Measurements from ENCODE around the gene NUFIP2.
"Not testable (repeated sequence)": the region's sequence is repeated elsewhere in the genome, so short reads cannot be mapped to it uniquely, and the experiment has no call there.

NUFIP2 gene

DNA sequence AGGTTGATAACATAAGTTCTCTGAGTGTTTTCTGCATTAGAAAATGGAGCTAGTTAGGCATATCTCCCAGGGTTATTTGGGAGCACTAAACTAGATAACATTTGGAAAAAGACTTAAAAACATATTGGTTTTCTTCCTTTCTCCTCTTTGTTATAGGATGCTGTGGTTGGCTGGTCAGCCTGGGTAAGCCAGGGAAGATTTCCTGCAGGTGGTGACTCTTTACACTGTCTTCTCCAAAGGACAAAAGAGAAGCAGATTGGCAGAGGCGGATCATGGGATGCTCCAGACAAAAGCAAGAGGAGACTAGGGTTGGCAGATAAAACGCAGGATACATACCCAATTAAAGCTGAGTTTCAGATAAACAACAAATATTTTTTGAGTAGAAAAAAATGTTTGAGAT is 53.5 kb downstream of the NUFIP2 start:
- H3K4me3 ChIP-seq (ENCODE audit: low read depth in 1 of 2, low read length in 2 of 2): no peak overlapping the region
- H3K27ac ChIP-seq (ENCODE audit: low read depth, low read length): no peak overlapping the region
- H3K36me3 ChIP-seq (ENCODE audit: control insufficient read depth in 1 of 2, insufficient read depth in 2 of 2, low read length in 2 of 2): no peaks in the 10 kb centered on the region
- H3K27me3 ChIP-seq (ENCODE audit: control insufficient read depth in 1 of 2, insufficient read depth in 2 of 2, low read length in 2 of 2): no peaks in the 10 kb centered on the region
- H3K9me3 ChIP-seq (ENCODE audit: control insufficient read depth in 1 of 2, low read length in 2 of 2): no peaks in the 10 kb centered on the region
- no peaks in the 10 kb centered on the region for H3K4me1 ChIP-seq (ENCODE audit: control insufficient read depth in 1 of 2, insufficient read depth in 2 of 2, low read length in 2 of 2)
- no peak overlapping the region for H3K9ac ChIP-seq (ENCODE audit: low read depth in 1 of 2, low read length in 2 of 2)

DNA sequence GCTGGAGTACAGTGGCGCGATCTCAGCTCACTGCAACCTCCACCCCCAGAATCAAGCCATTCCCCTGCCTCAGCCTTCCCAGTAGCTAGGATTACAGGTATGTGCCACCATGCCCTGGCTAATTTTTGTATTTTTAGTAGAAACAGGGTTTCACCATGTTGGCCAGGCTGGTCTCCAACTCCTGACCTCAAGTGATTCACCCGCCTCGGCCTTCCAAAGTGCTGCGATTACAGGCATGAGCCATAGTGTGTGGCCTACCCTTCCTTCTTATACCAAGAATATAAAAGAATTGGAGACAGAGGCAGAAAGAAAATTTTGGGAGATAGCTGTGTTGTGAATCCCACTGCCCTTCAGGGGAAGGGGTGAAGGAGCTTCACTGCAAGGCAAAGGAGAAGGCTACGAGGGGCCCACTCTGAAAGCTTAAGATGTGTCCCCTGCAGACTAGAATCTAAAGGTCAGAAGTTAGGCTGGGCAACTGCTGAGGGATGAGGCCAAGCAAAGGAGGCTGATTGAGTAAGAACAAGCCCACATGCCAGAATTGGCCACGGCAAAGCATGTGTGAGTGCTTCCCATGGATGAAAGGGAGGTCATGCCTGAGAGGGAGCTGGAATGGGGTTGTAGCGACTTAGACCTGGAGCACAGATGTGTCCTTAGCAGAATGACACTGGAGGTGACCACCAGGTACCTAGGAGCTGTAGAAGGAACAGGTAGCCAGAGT is 55.7 kb downstream of the NUFIP2 start:
- no peaks in the 10 kb centered on the region for H3K27me3 ChIP-seq (ENCODE audit: control insufficient read depth in 1 of 2, insufficient read depth in 2 of 2, low read length in 2 of 2)
- H3K36me3 ChIP-seq (ENCODE audit: control insufficient read depth in 1 of 2, insufficient read depth in 2 of 2, low read length in 2 of 2): no peaks in the 10 kb centered on the region
- no peaks in the 10 kb centered on the region for H3K4me1 ChIP-seq (ENCODE audit: control insufficient read depth in 1 of 2, insufficient read depth in 2 of 2, low read length in 2 of 2)
- H3K9ac ChIP-seq (ENCODE audit: low read depth in 1 of 2, low read length in 2 of 2): no peak overlapping the region
- no peak overlapping the region for H3K4me3 ChIP-seq (ENCODE audit: low read depth in 1 of 2, low read length in 2 of 2)
- no peaks in the 10 kb centered on the region for H3K9me3 ChIP-seq (ENCODE audit: control insufficient read depth in 1 of 2, low read length in 2 of 2)
- H3K27ac ChIP-seq (ENCODE audit: low read depth, low read length): no peak overlapping the region

DNA sequence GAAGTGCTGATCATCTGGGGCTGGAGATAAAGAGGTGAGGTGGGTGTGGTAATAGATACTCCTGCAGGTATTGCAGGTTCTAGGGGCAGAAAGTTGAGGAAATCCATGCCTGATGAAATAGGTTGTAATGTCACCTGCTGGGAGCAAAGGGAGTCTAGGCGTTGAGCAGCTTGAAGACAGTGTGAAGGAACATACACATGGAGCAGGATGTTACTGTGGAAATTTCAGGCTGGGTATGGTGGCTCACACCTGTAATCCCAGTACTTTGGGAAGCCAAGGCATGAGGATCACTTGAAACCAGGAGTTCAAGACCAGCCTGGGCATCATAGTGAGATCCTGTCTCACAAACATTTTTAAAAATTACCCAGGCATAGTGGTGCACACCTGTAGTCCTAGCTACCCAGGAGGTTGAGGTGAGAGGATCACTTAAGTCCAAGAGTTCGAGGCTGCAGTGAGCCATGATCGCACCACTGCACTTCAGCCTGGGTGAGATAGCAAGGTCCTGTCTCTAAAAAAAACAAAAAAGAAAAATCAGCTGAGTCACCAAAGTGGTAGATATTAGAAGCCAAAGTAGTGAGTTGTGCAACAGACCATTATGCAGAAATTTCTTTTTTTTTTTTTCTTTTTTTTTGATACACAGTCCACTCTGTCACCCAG is 56.3 kb downstream of the NUFIP2 start:
- Histone ChIP-seq H3K4me1 (ENCODE audit: control insufficient read depth in 1 of 2, insufficient read depth in 2 of 2, low read length in 2 of 2) (no peaks in the 10 kb centered on the region), H3K4me3 (ENCODE audit: low read depth in 1 of 2, low read length in 2 of 2) (no peak overlapping the region), H3K27me3 (ENCODE audit: control insufficient read depth in 1 of 2, insufficient read depth in 2 of 2, low read length in 2 of 2) (no peaks in the 10 kb centered on the region), H3K9ac (ENCODE audit: low read depth in 1 of 2, low read length in 2 of 2) (no peak overlapping the region), H3K9me3 (ENCODE audit: control insufficient read depth in 1 of 2, low read length in 2 of 2) (no peaks in the 10 kb centered on the region), H3K27ac (ENCODE audit: low read depth, low read length) (no peak overlapping the region), H3K36me3 (ENCODE audit: control insufficient read depth in 1 of 2, insufficient read depth in 2 of 2, low read length in 2 of 2) (no peaks in the 10 kb centered on the region)

DNA sequence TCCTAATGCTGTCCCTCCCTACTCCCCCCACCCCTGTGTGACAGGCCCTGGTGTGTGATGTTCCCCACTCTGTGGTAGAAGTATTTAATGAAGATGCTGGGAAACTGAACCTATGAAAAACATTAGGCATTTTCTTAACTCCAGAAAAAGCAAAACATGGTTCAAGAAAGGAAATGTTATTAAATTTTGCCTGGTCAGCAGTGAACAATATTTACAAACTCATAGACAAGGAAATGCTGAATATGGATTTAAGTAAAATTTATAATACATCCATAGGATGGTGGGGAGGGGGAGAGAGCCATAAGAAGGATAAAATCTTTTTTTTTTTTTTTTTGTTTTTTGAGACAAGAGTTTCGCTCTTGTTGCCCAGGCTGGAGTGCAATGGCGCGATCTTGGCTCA is 58.0 kb downstream of the NUFIP2 start:
- Histone ChIP-seq H3K4me1 (ENCODE audit: control insufficient read depth in 1 of 2, insufficient read depth in 2 of 2, low read length in 2 of 2) (no peaks in the 10 kb centered on the region), H3K36me3 (ENCODE audit: control insufficient read depth in 1 of 2, insufficient read depth in 2 of 2, low read length in 2 of 2) (no peaks in the 10 kb centered on the region), H3K27me3 (ENCODE audit: control insufficient read depth in 1 of 2, insufficient read depth in 2 of 2, low read length in 2 of 2) (no peaks in the 10 kb centered on the region), H3K9me3 (ENCODE audit: control insufficient read depth in 1 of 2, low read length in 2 of 2) (no peaks in the 10 kb centered on the region), H3K9ac (ENCODE audit: low read depth in 1 of 2, low read length in 2 of 2) (no peak overlapping the region), H3K27ac (ENCODE audit: low read depth, low read length) (no peak overlapping the region), H3K4me3 (ENCODE audit: low read depth in 1 of 2, low read length in 2 of 2) (no peak overlapping the region)

DNA sequence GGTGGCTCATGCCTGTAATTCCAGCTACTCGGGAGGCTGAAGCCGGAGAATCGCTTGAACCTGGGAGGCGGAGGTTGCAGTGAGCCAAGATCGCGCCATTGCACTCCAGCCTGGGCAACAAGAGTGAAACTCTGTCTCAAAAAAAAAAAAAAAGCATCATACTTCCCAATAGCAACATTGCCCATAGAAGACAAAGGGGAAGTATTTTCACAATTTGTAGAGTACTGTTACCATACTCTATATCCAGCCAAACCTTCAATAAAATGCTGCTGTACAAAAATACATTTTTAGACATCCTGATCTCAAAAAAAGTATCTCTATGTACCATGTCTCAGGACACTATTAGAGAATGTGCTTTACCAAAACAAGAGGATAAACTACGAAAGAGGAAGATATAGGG is 59.0 kb downstream of the NUFIP2 start:
- not testable (repeated sequence) for H3K9ac ChIP-seq (ENCODE audit: low read depth in 1 of 2, low read length in 2 of 2); H3K9me3 ChIP-seq (ENCODE audit: control insufficient read depth in 1 of 2, low read length in 2 of 2); H3K36me3 ChIP-seq (ENCODE audit: control insufficient read depth in 1 of 2, insufficient read depth in 2 of 2, low read length in 2 of 2); H3K4me3 ChIP-seq (ENCODE audit: low read depth in 1 of 2, low read length in 2 of 2); H3K4me1 ChIP-seq (ENCODE audit: control insufficient read depth in 1 of 2, insufficient read depth in 2 of 2, low read length in 2 of 2); H3K27me3 ChIP-seq (ENCODE audit: control insufficient read depth in 1 of 2, insufficient read depth in 2 of 2, low read length in 2 of 2); H3K27ac ChIP-seq (ENCODE audit: low read depth, low read length)

DNA sequence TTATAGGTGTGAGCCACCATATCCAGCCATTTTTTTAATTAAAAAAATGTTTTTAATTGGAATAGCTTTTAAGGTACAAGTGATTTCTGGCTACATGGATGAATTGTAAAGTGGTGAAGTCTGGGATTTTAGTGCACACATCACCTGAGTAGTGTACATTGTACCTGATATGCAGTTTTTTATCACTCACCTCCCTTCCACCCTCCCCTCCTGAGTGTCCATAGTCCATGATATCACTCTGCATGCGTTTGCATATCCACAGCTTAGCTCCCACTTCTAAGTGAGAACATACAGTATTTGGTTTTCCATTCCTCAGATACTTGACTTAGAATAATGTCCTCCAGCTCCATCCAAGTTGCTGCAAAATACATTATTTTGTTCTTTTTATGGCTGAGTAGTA is 60.6 kb downstream of the NUFIP2 start:
- Histone ChIP-seq H3K9me3 (ENCODE audit: control insufficient read depth in 1 of 2, low read length in 2 of 2) (no peaks in the 10 kb centered on the region), H3K4me3 (ENCODE audit: low read depth in 1 of 2, low read length in 2 of 2) (no peak overlapping the region), H3K9ac (ENCODE audit: low read depth in 1 of 2, low read length in 2 of 2) (no peak overlapping the region), H3K27me3 (ENCODE audit: control insufficient read depth in 1 of 2, insufficient read depth in 2 of 2, low read length in 2 of 2) (no peaks in the 10 kb centered on the region), H3K27ac (ENCODE audit: low read depth, low read length) (no peak overlapping the region), H3K36me3 (ENCODE audit: control insufficient read depth in 1 of 2, insufficient read depth in 2 of 2, low read length in 2 of 2) (no peaks in the 10 kb centered on the region), H3K4me1 (ENCODE audit: control insufficient read depth in 1 of 2, insufficient read depth in 2 of 2, low read length in 2 of 2) (no peaks in the 10 kb centered on the region)

DNA sequence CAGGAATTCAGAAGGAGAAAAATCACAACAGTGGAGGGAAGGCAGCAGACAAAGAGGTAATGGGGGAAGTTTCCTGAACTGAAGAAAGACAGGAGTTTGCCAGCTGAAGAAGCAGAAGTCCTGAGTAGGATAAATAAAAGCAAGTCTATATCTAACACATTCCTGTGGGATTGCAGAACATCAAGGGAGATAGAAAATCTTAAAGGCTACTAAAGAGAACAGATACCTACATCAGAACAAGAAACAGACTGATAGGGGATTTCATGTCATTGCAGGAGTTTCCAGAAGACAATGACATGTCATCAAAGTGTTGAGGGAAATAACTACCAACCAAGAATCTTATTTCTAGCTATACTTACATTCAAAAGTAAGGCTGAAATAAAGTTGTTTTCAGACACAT is 68.6 kb downstream of the NUFIP2 start:
- H3K27ac ChIP-seq (ENCODE audit: low read depth, low read length): no peak overlapping the region
- H3K9me3 ChIP-seq (ENCODE audit: control insufficient read depth in 1 of 2, low read length in 2 of 2): no peaks in the 10 kb centered on the region
- no peaks in the 10 kb centered on the region for H3K4me1 ChIP-seq (ENCODE audit: control insufficient read depth in 1 of 2, insufficient read depth in 2 of 2, low read length in 2 of 2)

DNA sequence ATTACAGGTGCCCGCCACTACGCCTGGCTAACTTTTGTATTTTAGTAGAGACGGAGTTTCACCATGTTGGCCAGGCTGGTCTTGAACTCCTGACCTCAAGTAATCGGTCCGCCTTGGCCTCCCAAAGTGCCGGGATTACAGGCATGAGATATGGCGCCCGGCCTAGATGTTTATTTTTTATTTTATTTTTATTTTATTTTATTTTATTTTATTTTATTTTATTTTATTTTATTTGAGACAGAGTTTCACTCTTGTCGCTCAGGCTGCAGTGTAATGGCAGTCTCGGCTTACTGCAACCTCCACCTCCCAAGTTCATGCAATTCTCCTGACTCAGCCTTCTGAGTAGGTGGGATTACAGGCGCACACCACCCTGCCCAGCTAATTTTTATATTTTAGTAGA is 72.6 kb downstream of the NUFIP2 start:
- not testable (repeated sequence) for H3K27ac ChIP-seq (ENCODE audit: low read depth, low read length); H3K9me3 ChIP-seq (ENCODE audit: control insufficient read depth in 1 of 2, low read length in 2 of 2); H3K9ac ChIP-seq (ENCODE audit: low read depth in 1 of 2, low read length in 2 of 2); H3K36me3 ChIP-seq (ENCODE audit: control insufficient read depth in 1 of 2, insufficient read depth in 2 of 2, low read length in 2 of 2); H3K4me3 ChIP-seq (ENCODE audit: low read depth in 1 of 2, low read length in 2 of 2); H3K4me1 ChIP-seq (ENCODE audit: control insufficient read depth in 1 of 2, insufficient read depth in 2 of 2, low read length in 2 of 2); H3K27me3 ChIP-seq (ENCODE audit: control insufficient read depth in 1 of 2, insufficient read depth in 2 of 2, low read length in 2 of 2)

More for the DNA sequence above, 68.6 kb downstream of the NUFIP2 start:
- H3K27me3 ChIP-seq (ENCODE audit: control insufficient read depth in 1 of 2, insufficient read depth in 2 of 2, low read length in 2 of 2): no peaks in the 10 kb centered on the region
- no peak overlapping the region for H3K9ac ChIP-seq (ENCODE audit: low read depth in 1 of 2, low read length in 2 of 2)
- no peaks in the 10 kb centered on the region for H3K36me3 ChIP-seq (ENCODE audit: control insufficient read depth in 1 of 2, insufficient read depth in 2 of 2, low read length in 2 of 2)
- H3K4me3 ChIP-seq (ENCODE audit: low read depth in 1 of 2, low read length in 2 of 2): no peak overlapping the region

DNA sequence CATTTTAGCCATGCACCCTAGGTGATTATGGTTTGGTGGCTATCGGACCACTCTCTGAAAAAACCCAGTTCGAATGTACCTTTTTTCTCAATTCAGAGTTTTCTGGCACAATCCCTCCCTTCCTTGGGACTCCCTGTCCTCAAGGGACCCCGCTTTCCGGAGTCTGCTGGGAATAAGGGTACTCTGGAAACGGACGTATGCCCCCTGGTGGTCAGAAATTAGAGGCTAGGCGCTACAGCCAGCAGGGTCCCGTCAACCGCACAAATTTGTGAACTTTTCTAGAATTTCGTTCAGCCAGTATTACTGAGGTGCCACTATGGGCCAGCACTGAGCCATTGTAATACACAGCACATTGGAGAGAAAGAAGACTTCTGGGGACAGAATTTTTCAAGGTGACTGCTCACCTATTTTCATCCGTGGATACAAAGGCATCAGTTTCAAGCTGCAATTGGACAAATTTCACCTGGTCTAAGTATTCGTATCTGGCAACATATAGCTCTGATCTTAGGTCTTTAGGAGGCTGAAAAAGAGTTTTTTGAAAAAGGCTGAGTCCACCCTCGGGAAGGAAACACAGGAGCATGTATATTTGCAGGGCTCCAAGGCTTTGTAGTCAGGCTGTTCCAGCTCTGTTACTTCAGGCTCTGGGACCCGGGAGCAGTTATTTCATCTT is 74.4 kb downstream of the NUFIP2 start:
- Histone ChIP-seq H3K36me3 (ENCODE audit: control insufficient read depth in 1 of 2, insufficient read depth in 2 of 2, low read length in 2 of 2) (no peaks in the 10 kb centered on the region), H3K9ac (ENCODE audit: low read depth in 1 of 2, low read length in 2 of 2) (no peak overlapping the region), H3K9me3 (ENCODE audit: control insufficient read depth in 1 of 2, low read length in 2 of 2) (no peaks in the 10 kb centered on the region), H3K4me1 (ENCODE audit: control insufficient read depth in 1 of 2, insufficient read depth in 2 of 2, low read length in 2 of 2) (peaks cover 0 to 5% of the 10 kb centered on the region in 2 donors), H3K4me3 (ENCODE audit: low read depth in 1 of 2, low read length in 2 of 2) (no peak overlapping the region), H3K27ac (ENCODE audit: low read depth, low read length) (no peak overlapping the region), H3K27me3 (ENCODE audit: control insufficient read depth in 1 of 2, insufficient read depth in 2 of 2, low read length in 2 of 2) (no peaks in the 10 kb centered on the region)

DNA sequence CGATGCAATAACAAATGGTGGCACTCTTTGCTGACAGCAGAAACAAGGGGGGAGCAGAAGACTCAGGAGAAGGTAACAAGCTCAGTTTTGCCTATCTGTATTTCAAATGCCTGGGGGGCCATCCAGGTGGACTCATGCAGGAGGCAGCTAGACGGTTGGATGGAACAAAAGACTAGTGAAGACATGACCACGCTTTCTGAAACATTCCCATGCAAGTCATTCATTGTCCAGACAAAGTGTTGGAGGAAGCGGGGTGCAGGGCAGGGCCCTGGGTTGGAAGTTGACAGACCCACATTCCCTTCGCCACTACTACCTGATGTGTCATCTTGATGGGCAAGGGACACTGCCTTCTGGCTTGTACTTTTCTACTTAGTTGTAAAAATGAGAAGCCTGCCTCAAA is 77.1 kb downstream of the NUFIP2 start:
- no peaks in the 10 kb centered on the region for H3K36me3 ChIP-seq (ENCODE audit: control insufficient read depth in 1 of 2, insufficient read depth in 2 of 2, low read length in 2 of 2)
- no peak overlapping the region for H3K9ac ChIP-seq (ENCODE audit: low read depth in 1 of 2, low read length in 2 of 2)

More for the DNA sequence above, 77.1 kb downstream of the NUFIP2 start:
- Histone ChIP-seq H3K27me3 (ENCODE audit: control insufficient read depth in 1 of 2, insufficient read depth in 2 of 2, low read length in 2 of 2) (no peaks in the 10 kb centered on the region), H3K4me3 (ENCODE audit: low read depth in 1 of 2, low read length in 2 of 2) (no peak overlapping the region), H3K27ac (ENCODE audit: low read depth, low read length) (no peak overlapping the region), H3K4me1 (ENCODE audit: control insufficient read depth in 1 of 2, insufficient read depth in 2 of 2, low read length in 2 of 2) (peaks cover 0 to 5% of the 10 kb centered on the region in 2 donors), H3K9me3 (ENCODE audit: control insufficient read depth in 1 of 2, low read length in 2 of 2) (no peaks in the 10 kb centered on the region)

All from duodenal mucosa (tissue), 2 donors.